ENCODE measurements around the gene MTPN. TPM values are rescaled to one million over a fixed set of nuclear protein-coding genes. Genes with fewer than 3 reads are reported as not detected.

The MTPN gene
- total RNA-seq, 2 experiments from 2014 or later, result 106 to 108 TPM

- Mint-ChIP-seq H3K4me3 (no peak overlapping the region), H3K27me3 (ENCODE audit: low read depth) (no peaks in the 10 kb centered on the region), H3K4me1 (ENCODE audit: low read depth) (peaks cover 64% of the 10 kb centered on the region), H3K36me3 (ENCODE audit: low read depth) (peaks cover 13% of the 10 kb centered on the region), H3K27ac (no peak overlapping the region), H3K9me3 (no peaks in the 10 kb centered on the region)
- CTCF ChIA-PET, result interaction anchor here (0.6 to 1.7 kb wide), 4 partner anchors 9 to 44 kb away, joined by 3 to 5 read pairs (median 4); no protein-coding TSS in a partner anchor
- intact Hi-C loops (cut with micrococcal nuclease), result loop anchor here (1.0 kb wide), 1 partner anchor 9 kb away; no protein-coding TSS in a partner anchor
- no peak for DNase-seq
Observed at GRCh38 chr7:135965602-135966001, 11.6 kb downstream of the MTPN start.

- no peak overlapping the region for H3K27ac Mint-ChIP-seq
- peaks cover 9% of the 10 kb centered on the region for H3K36me3 Mint-ChIP-seq (ENCODE audit: low read depth)
- intact Hi-C loops (cut with micrococcal nuclease), result no loop called here
- no peaks in the 10 kb centered on the region for H3K9me3 Mint-ChIP-seq
- CTCF ChIA-PET, result no interaction called here
- no peaks in the 10 kb centered on the region for H3K27me3 Mint-ChIP-seq (ENCODE audit: low read depth)
- peaks cover 63% of the 10 kb centered on the region for H3K4me1 Mint-ChIP-seq (ENCODE audit: low read depth)
- DNase-seq, result no peak
- no peak overlapping the region for H3K4me3 Mint-ChIP-seq
Observed at GRCh38 chr7:135964791-135965190, 12.4 kb downstream of the MTPN start.

- CTCF ChIA-PET, result no interaction called here
- Mint-ChIP-seq H3K27me3 (ENCODE audit: low read depth) (no peaks in the 10 kb centered on the region), H3K4me3 (no peak overlapping the region), H3K27ac (no peak overlapping the region), H3K4me1 (ENCODE audit: low read depth) (peaks cover 65% of the 10 kb centered on the region), H3K36me3 (ENCODE audit: low read depth) (peaks cover 9% of the 10 kb centered on the region), H3K9me3 (no peaks in the 10 kb centered on the region)
- DNase-seq, result no peak
- intact Hi-C loops (cut with micrococcal nuclease), result no loop called here
Observed at GRCh38 chr7:135964274-135964673, 12.9 kb downstream of the MTPN start.

- CTCF ChIA-PET, result no interaction called here
- Mint-ChIP-seq H3K4me1 (ENCODE audit: low read depth) (peaks cover 58% of the 10 kb centered on the region), H3K36me3 (ENCODE audit: low read depth) (peaks cover 6% of the 10 kb centered on the region), H3K27me3 (ENCODE audit: low read depth) (no peaks in the 10 kb centered on the region), H3K9me3 (no peaks in the 10 kb centered on the region), H3K27ac (peak overlapping the region; percentile 31), H3K4me3 (no peak overlapping the region)
- no peak for DNase-seq
- intact Hi-C loops (cut with micrococcal nuclease), result no loop called here
Observed at GRCh38 chr7:135962802-135963201, 14.4 kb downstream of the MTPN start.

- CTCF ChIA-PET, result interaction anchor here (0.6 to 0.7 kb wide), 2 partner anchors 47 to 49 kb away, joined by 3 to 4 read pairs; no protein-coding TSS in a partner anchor
- DNase-seq, result no peak
- Mint-ChIP-seq H3K9me3 (no peaks in the 10 kb centered on the region), H3K4me3 (no peak overlapping the region), H3K36me3 (ENCODE audit: low read depth) (peaks cover 10% of the 10 kb centered on the region), H3K4me1 (ENCODE audit: low read depth) (peaks cover 52% of the 10 kb centered on the region), H3K27ac (no peak overlapping the region), H3K27me3 (ENCODE audit: low read depth) (no peaks in the 10 kb centered on the region)
- intact Hi-C loops (cut with micrococcal nuclease), result no loop called here
Observed at GRCh38 chr7:135960709-135961451, 16.3 kb downstream of the MTPN start.

GRCh38 chr7:135959646-135960363 is 17.4 kb downstream of the MTPN start:
- Mint-ChIP-seq H3K4me3 (no peak overlapping the region), H3K9me3 (no peaks in the 10 kb centered on the region), H3K36me3 (ENCODE audit: low read depth) (peaks cover 10% of the 10 kb centered on the region), H3K27ac (no peak overlapping the region), H3K27me3 (ENCODE audit: low read depth) (no peaks in the 10 kb centered on the region), H3K4me1 (ENCODE audit: low read depth) (peaks cover 46% of the 10 kb centered on the region)
- intact Hi-C loops (cut with micrococcal nuclease), result no loop called here
- CTCF ChIA-PET, result interaction anchor here (0.5 kb wide), 1 partner anchor 23 kb away, joined by 3 read pairs; no protein-coding TSS in a partner anchor
- DNase-seq, result no peak

- intact Hi-C loops (cut with micrococcal nuclease), result no loop called here
- no peak for DNase-seq
- H3K9me3 Mint-ChIP-seq, result no peaks in the 10 kb centered on the region
- H3K4me3 Mint-ChIP-seq, result no peak overlapping the region
- no peaks in the 10 kb centered on the region for H3K27me3 Mint-ChIP-seq (ENCODE audit: low read depth)
- H3K36me3 Mint-ChIP-seq (ENCODE audit: low read depth), result peaks cover 14% of the 10 kb centered on the region
- CTCF ChIA-PET, result no interaction called here
- H3K27ac Mint-ChIP-seq, result no peak overlapping the region
- peaks cover 39% of the 10 kb centered on the region for H3K4me1 Mint-ChIP-seq (ENCODE audit: low read depth)
Observed at GRCh38 chr7:135958173-135958572, 19.0 kb downstream of the MTPN start.

GRCh38 chr7:135957627-135958026 is 19.5 kb downstream of the MTPN start:
- no peaks in the 10 kb centered on the region for H3K27me3 Mint-ChIP-seq (ENCODE audit: low read depth)
- no peak overlapping the region for H3K4me3 Mint-ChIP-seq
- CTCF ChIA-PET, result interaction anchor here (1.1 kb wide), 1 partner anchor 157 kb away, joined by 3 read pairs; no protein-coding TSS in a partner anchor
- H3K27ac Mint-ChIP-seq, result no peak overlapping the region
- intact Hi-C loops (cut with micrococcal nuclease), result no loop called here
- DNase-seq, result no peak
- H3K36me3 Mint-ChIP-seq (ENCODE audit: low read depth), result peaks cover 17% of the 10 kb centered on the region
- H3K9me3 Mint-ChIP-seq, result no peaks in the 10 kb centered on the region
- peaks cover 39% of the 10 kb centered on the region for H3K4me1 Mint-ChIP-seq (ENCODE audit: low read depth)

GRCh38 chr7:135956393-135956792 is 20.8 kb downstream of the MTPN start:
- H3K9me3 Mint-ChIP-seq, result no peaks in the 10 kb centered on the region
- peaks cover 34% of the 10 kb centered on the region for H3K4me1 Mint-ChIP-seq (ENCODE audit: low read depth)
- H3K36me3 Mint-ChIP-seq (ENCODE audit: low read depth), result peaks cover 23% of the 10 kb centered on the region
- no peaks in the 10 kb centered on the region for H3K27me3 Mint-ChIP-seq (ENCODE audit: low read depth)
- CTCF ChIA-PET, result interaction anchor here (0.9 to 1.1 kb wide), 2 partner anchors 9 to 156 kb away, joined by 3 read pairs; no protein-coding TSS in a partner anchor
- intact Hi-C loops (cut with micrococcal nuclease), result no loop called here
- no peak overlapping the region for H3K27ac Mint-ChIP-seq
- no peak for DNase-seq
- H3K4me3 Mint-ChIP-seq, result no peak overlapping the region

GRCh38 chr7:135950972-135951371 is 26.2 kb downstream of the MTPN start:
- Mint-ChIP-seq H3K27ac (no peak overlapping the region), H3K4me3 (no peak overlapping the region), H3K4me1 (ENCODE audit: low read depth) (peaks cover 24% of the 10 kb centered on the region), H3K36me3 (ENCODE audit: low read depth) (peaks cover 41% of the 10 kb centered on the region), H3K9me3 (no peaks in the 10 kb centered on the region), H3K27me3 (ENCODE audit: low read depth) (no peaks in the 10 kb centered on the region)
- intact Hi-C loops (cut with micrococcal nuclease), result no loop called here
- CTCF ChIA-PET, result interaction anchor here (0.7 to 1.6 kb wide), 2 partner anchors 27 to 62 kb away, joined by 3 read pairs; no protein-coding TSS in a partner anchor
- no peak for DNase-seq

- intact Hi-C loops (cut with micrococcal nuclease), result no loop called here
- no peaks in the 10 kb centered on the region for H3K9me3 Mint-ChIP-seq
- CTCF ChIA-PET, result interaction anchor here (0.7 to 1.6 kb wide), 2 partner anchors 27 to 63 kb away, joined by 3 read pairs; no protein-coding TSS in a partner anchor
Observed at GRCh38 chr7:135950429-135950828, 26.7 kb downstream of the MTPN start.

GRCh38 chr7:135946289-135947055 is 30.7 kb downstream of the MTPN start:
- intact Hi-C loops (cut with micrococcal nuclease), result no loop called here
- CTCF ChIA-PET, result interaction anchor here (0.6 kb wide), 1 partner anchor 335 kb away, joined by 4 read pairs; no protein-coding TSS in a partner anchor
- no peaks in the 10 kb centered on the region for H3K27me3 Mint-ChIP-seq (ENCODE audit: low read depth)
- H3K9me3 Mint-ChIP-seq, result no peaks in the 10 kb centered on the region
- H3K4me1 Mint-ChIP-seq (ENCODE audit: low read depth), result peaks cover 31% of the 10 kb centered on the region
- DNase-seq, result no peak
- no peak overlapping the region for H3K27ac Mint-ChIP-seq
- no peak overlapping the region for H3K4me3 Mint-ChIP-seq
- H3K36me3 Mint-ChIP-seq (ENCODE audit: low read depth), result peaks cover 29% of the 10 kb centered on the region

More at GRCh38 chr7:135950429-135950828, 26.7 kb downstream of the MTPN start:
- Mint-ChIP-seq H3K4me1 (ENCODE audit: low read depth) (peaks cover 22% of the 10 kb centered on the region), H3K36me3 (ENCODE audit: low read depth) (peaks cover 41% of the 10 kb centered on the region), H3K4me3 (no peak overlapping the region), H3K27ac (no peak overlapping the region), H3K27me3 (ENCODE audit: low read depth) (no peaks in the 10 kb centered on the region)
- no peak for DNase-seq

Data from activated naive CD4-positive, alpha-beta T cell treated with anti-CD3 and anti-CD28 coated beads for 36 hours (primary cell).